H54 (cell line): ENCODE data around the gene CMC2.

ENCODE experiments used
- DNase-seq: peaks from one replicate; pipeline ENCODE4 v3.0.0; 2011; ENCODE audit warnings: low spot score, mixed read lengths; ENCODE audit not compliant: insufficient read length
- FAIRE-seq: peaks from 3 replicates; lab custom pipeline; 2011; peaks lifted over from hg19 to GRCh38; lab: Jason Lieb, UNC
- POLR2A ChIP-seq: IDR thresholded peaks from 2 replicates; pipeline ENCODE4 v1.6.1; 2011; ENCODE audit warnings: low read depth, mild to moderate bottlenecking, low read length

The CMC2 gene

GRCh38 chr16:81012974-81013373, 6.3 kb upstream of the CMC2 start:
- FAIRE-seq (no peak), DNase-seq (no peak)
- TF ChIP-seq POLR2A, result no peak

- no peak for TF ChIP-seq POLR2A
- no peak for FAIRE-seq
Measured at GRCh38 chr16:81008505-81008789, 1.8 kb upstream of the CMC2 start.

GRCh38 chr16:81006211-81006812, 373 bp downstream of the CMC2 start:
- DNase-seq (peak; percentile 44), FAIRE-seq (no peak)
- TF ChIP-seq POLR2A, result no peak; the same call in 1 of the 2 replicates

More at GRCh38 chr16:81008505-81008789, 1.8 kb upstream of the CMC2 start:
- no peak for DNase-seq

- no peak for TF ChIP-seq POLR2A
- FAIRE-seq (no peak), DNase-seq (no peak)
Measured at GRCh38 chr16:81005610-81006161, 999 bp downstream of the CMC2 start.

- DNase-seq, result peak; percentile 10
- TF ChIP-seq POLR2A, result no peak
- no peak for FAIRE-seq
Measured at GRCh38 chr16:81004646-81005353, 1.9 kb downstream of the CMC2 start.

GRCh38 chr16:81003610-81004460, 2.9 kb downstream of the CMC2 start:
- DNase-seq, result no peak
- no peak for FAIRE-seq
- no peak for TF ChIP-seq POLR2A

- no peak for DNase-seq
- no peak for TF ChIP-seq POLR2A
- FAIRE-seq, result no peak
Measured at GRCh38 chr16:81003064-81003463, 3.6 kb downstream of the CMC2 start.

- DNase-seq (no peak), FAIRE-seq (no peak)
- no peak for TF ChIP-seq POLR2A
Measured at GRCh38 chr16:81001330-81001729, 5.4 kb downstream of the CMC2 start.

- DNase-seq (no peak), FAIRE-seq (no peak)
- TF ChIP-seq POLR2A, result no peak
Measured at GRCh38 chr16:81000873-81001272, 5.8 kb downstream of the CMC2 start.

GRCh38 chr16:80997964-80998620, 8.6 kb downstream of the CMC2 start:
- no peak for TF ChIP-seq POLR2A
- DNase-seq (no peak), FAIRE-seq (no peak)

- FAIRE-seq, result no peak
- no peak for TF ChIP-seq POLR2A
- no peak for DNase-seq
Measured at GRCh38 chr16:80997139-80997798, 9.4 kb downstream of the CMC2 start.

GRCh38 chr16:80996688-80997138, 10.0 kb downstream of the CMC2 start:
- no peak for TF ChIP-seq POLR2A
- FAIRE-seq (no peak), DNase-seq (no peak)

- DNase-seq (no peak), FAIRE-seq (no peak)
- TF ChIP-seq POLR2A, result no peak
Measured at GRCh38 chr16:80994451-80994850, 12.2 kb downstream of the CMC2 start.
